Dermis blood vessel endothelial cell (primary cell): ENCODE data around the gene MRLN. TPM values are rescaled to one million over a fixed set of nuclear protein-coding genes. Genes with fewer than 3 reads are reported as not detected.
"Not testable (repeated sequence)": the region's sequence is repeated elsewhere in the genome, so short reads cannot be mapped to it uniquely, and the experiment has no call there.

Source experiments
- DNase-seq: peaks from one replicate; pipeline ENCODE4 v3.0.0; 2010
- total RNA-seq: library from RNA; depleted of rRNA; stranded (reverse); fragments of >200 nt; gene quantifications from 2 replicates; pipeline ENCODE4 v1.2.3, GENCODE V29; 2014

The MRLN gene
- total RNA-seq, result not detected in 2 replicates

DNA sequence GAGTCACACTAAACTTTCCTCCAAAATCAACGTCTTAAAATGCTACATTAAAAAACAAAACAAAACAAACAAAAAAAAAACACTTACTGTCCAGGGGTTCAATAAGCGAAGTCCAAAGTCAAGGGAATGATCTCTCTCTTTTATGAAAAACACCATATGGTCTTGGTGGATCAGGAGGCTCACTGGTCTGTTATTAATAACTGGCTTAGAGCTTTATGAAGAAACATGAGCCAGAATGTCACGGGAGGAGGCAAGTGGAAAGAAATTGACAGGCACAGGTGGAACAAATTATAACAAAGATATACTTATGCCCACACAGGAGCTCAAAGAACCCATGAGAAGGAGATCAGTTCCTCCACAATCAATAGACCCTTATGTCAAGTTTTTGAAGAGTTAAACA is at the start of gene MRLN:
TSS of gene MRLN (minus strand) at position 189 of the 400 bp plus-strand sequence.
- DNase-seq, result no peak

GRCh38 chr10:59801171-59801570 is 47.9 kb upstream of the MRLN start:
- no peak for DNase-seq

DNA sequence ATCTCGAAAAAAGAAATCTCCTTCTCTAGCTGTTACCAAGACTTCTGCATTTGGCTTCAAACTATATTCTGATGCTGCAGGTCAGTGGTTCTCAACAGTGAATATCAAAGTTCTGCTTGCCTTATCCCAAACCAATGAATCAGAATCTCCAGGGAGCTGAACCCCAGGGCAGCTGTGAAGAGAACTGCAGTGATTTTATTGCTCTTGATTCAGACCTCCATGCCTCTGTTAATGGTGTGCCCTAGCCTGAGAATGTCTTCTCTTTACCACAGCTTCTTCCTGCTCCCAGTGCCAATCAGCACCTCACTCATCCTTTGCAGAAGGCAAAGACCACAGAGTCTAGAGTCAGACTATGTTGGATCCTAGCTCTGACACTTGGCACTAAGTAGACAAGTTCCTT is 46.2 kb upstream of the MRLN start:
- no peak for DNase-seq

- DNase-seq, result peak; percentile 72
Observed at GRCh38 chr10:59793919-59794318, 40.7 kb upstream of the MRLN start.

GRCh38 chr10:59792812-59793211 is 39.6 kb upstream of the MRLN start:
- DNase-seq, result no peak

DNA sequence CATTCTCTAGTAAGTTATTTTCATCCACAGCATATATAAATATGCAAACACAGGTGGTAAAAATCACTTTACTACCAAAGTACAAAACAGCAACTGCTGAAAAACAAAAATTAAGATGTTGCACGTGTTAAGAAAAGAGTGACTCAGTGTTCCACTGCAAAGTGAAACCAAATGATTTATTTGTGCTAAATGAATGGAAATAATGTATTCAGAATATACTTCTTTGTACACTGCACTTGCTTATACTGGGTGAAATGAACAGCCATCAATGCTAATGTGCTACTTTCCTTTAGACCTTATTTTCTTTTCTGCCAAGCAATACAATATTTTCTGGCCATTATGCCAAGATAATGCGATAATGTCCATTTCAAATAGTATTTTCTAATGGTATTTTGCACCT is 38.3 kb upstream of the MRLN start:
- DNase-seq, result no peak

GRCh38 chr10:59790080-59790479 is 36.8 kb upstream of the MRLN start:
- DNase-seq, result not testable (repeated sequence)

- not testable (repeated sequence) for DNase-seq
Observed at GRCh38 chr10:59788914-59789313, 35.7 kb upstream of the MRLN start.

DNA sequence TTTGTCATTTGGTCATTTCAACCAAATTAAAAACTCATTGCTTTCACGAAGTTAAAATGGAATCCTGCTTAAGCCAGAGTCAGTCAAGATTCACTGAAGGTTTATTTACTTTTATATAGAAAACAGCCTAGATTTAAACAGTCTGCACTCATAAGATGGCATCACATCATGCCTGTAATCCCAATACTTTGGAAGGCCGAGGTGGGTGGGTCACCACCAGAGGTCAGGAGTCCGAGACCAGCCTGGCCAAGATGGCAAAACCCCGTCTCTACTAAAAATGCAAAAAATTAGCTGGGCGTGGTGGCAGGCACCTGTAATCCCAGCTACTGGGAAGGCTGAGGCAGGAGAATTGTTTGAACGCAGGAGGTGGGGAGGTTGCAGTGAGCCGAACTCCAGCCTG is 33.8 kb upstream of the MRLN start:
- not testable (repeated sequence) for DNase-seq

- DNase-seq, result not testable (repeated sequence)
Observed at GRCh38 chr10:59785476-59785875, 32.2 kb upstream of the MRLN start.

DNA sequence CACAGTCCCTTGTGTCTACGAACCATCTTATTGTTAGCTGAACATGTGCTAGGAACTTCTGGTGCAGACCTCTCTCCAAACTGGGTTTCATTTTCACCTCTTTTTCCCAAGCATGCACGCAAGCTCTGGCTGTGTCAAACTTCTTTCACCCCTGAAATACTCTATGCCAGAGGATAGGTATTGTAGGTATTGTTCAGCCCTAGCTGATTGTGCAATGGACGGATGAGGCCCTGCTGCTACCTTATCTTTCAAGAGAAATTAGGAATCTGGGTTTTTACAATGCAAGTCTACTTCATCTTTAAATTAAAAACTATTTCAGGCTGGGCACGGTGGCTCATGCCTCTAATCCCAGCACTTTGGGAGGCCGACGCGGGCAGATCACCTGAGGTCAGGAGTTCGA is 28.3 kb upstream of the MRLN start:
- DNase-seq, result no peak

- no peak for DNase-seq
Observed at GRCh38 chr10:59779756-59780533, 26.7 kb upstream of the MRLN start.

DNA sequence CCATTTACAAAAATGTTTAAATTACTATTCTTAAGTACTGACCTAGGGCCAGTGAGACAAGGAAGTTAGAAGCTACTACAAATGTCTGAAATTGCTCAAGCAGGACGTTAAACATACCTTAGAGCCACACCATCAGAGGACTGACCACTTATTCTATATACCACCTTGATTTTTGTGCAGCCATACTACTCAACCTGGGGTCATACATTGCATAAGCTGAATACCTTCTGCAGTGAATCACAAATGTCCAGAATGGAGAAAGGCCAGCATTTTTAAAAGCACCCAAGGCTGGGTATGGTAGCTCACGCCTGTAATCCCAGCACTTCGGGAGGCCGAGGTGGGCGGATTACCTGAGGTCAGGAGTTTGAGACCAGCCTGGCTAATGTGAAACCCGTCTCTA is 21.2 kb upstream of the MRLN start:
- DNase-seq, result no peak

- DNase-seq, result no peak
Observed at GRCh38 chr10:59773088-59773487, 19.8 kb upstream of the MRLN start.

GRCh38 chr10:59771162-59771807 is 18.0 kb upstream of the MRLN start:
- DNase-seq, result no peak

GRCh38 chr10:59770689-59771088 is 17.4 kb upstream of the MRLN start:
- DNase-seq, result no peak

- no peak for DNase-seq
Observed at GRCh38 chr10:59762505-59762904, 9.2 kb upstream of the MRLN start.

GRCh38 chr10:59757966-59758365 is 4.7 kb upstream of the MRLN start:
- no peak for DNase-seq

GRCh38 chr10:59754951-59755350 is 1.7 kb upstream of the MRLN start:
- DNase-seq, result no peak

GRCh38 chr10:59752278-59752940 is 846 bp downstream of the MRLN start:
- DNase-seq, result no peak

GRCh38 chr10:59750155-59750945 is 2.9 kb downstream of the MRLN start:
- DNase-seq, result no peak

GRCh38 chr10:59748834-59749233 is 4.4 kb downstream of the MRLN start:
- no peak for DNase-seq

DNA sequence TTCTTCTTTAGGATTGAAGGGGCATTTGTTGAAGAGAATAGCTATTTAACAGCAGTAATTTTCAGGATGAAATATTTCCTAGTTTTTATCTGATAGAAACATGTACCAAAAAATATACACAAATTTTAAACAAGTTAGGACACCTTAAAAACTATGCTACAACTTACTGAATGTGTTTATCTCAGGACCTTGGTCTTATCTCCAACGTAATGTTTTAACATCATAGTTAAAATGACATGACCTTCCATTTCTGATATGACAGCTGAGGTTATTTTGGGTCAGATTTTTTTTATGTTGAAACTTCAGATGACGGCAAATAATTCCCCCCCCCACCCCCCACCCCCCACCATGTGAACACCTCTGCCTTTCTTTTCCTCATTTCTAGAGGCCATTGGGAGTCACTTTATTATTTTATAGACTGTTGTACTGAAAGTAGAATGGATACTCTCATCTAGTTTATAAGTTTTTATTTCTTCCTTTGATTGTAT is 8.0 kb downstream of the MRLN start:
- DNase-seq, result no peak
